HG02938 (cell line): Measurements from ENCODE around the gene MRPS10.
"Not testable (repeated sequence)": the region's sequence is repeated elsewhere in the genome, so short reads cannot be mapped to it uniquely, and the experiment has no call there.

Source experiments
- ATAC-seq: cut with Tn5 transposase; IDR thresholded peaks from one replicate; pipeline ENCODE4 v1.9.1; 2021; ENCODE audit warnings: mild to moderate bottlenecking, moderate library complexity; ENCODE audit not compliant: unreplicated experiment

The MRPS10 gene

GRCh38 chr6:42239333-42239732, 21.7 kb upstream of the MRPS10 start:
- ATAC-seq: no peak

GRCh38 chr6:42237857-42238256, 20.2 kb upstream of the MRPS10 start:
- ATAC-seq: no peak

- no peak for ATAC-seq
Measured at GRCh38 chr6:42236682-42237473, 19.2 kb upstream of the MRPS10 start.

- no peak for ATAC-seq
Measured at GRCh38 chr6:42236030-42236429, 18.4 kb upstream of the MRPS10 start.

GRCh38 chr6:42232035-42232434, 14.4 kb upstream of the MRPS10 start:
- ATAC-seq: no peak

- ATAC-seq: no peak
Measured at GRCh38 chr6:42230345-42231321, 13.0 kb upstream of the MRPS10 start.

- no peak for ATAC-seq
Measured at GRCh38 chr6:42229506-42230119, 12.0 kb upstream of the MRPS10 start.

- ATAC-seq: no peak
Measured at GRCh38 chr6:42228305-42228704, 10.6 kb upstream of the MRPS10 start.

- no peak for ATAC-seq
Measured at GRCh38 chr6:42227173-42227850, 9.7 kb upstream of the MRPS10 start.

GRCh38 chr6:42226645-42227143, 9.0 kb upstream of the MRPS10 start:
- no peak for ATAC-seq

GRCh38 chr6:42226161-42226611, 8.5 kb upstream of the MRPS10 start:
- ATAC-seq: no peak

- no peak for ATAC-seq
Measured at GRCh38 chr6:42225419-42225818, 7.8 kb upstream of the MRPS10 start.

- no peak for ATAC-seq
Measured at GRCh38 chr6:42225029-42225339, 7.3 kb upstream of the MRPS10 start.

GRCh38 chr6:42224222-42225028, 6.8 kb upstream of the MRPS10 start:
- ATAC-seq: peak; percentile 90

GRCh38 chr6:42222448-42222847, 4.8 kb upstream of the MRPS10 start:
- ATAC-seq: no peak

- no peak for ATAC-seq
Measured at GRCh38 chr6:42221546-42221945, 3.9 kb upstream of the MRPS10 start.

- ATAC-seq: no peak
Measured at GRCh38 chr6:42220807-42221206, 3.1 kb upstream of the MRPS10 start.

GRCh38 chr6:42217157-42217518, 523 bp downstream of the MRPS10 start:
- ATAC-seq: no peak

- not testable (repeated sequence) for ATAC-seq
Measured at GRCh38 chr6:42216495-42216894, 1.2 kb downstream of the MRPS10 start.

GRCh38 chr6:42212442-42212841, 5.2 kb downstream of the MRPS10 start:
- ATAC-seq: no peak
